Upper lobe of left lung (tissue), 6 donors: ENCODE measurements around the gene LDLRAD3. TPM values are rescaled to one million over a fixed set of nuclear protein-coding genes. Genes with fewer than 3 reads are reported as not detected.

Source experiments
- ATAC-seq, 2 donors: fragments of 200-7000 bp; cut with Tn5 transposase; one replicate each; pipeline ENCODE4 v1.9.1; 2022; ENCODE audit warnings: mild to moderate bottlenecking in 2 of 2, moderate library complexity in 2 of 2; ENCODE audit not compliant: low FRiP score in 2 of 2
- DNase-seq, 2 donors: peaks; one replicate each; pipeline ENCODE4 v3.0.0-alpha.2; 2019 to 2020
- H3K27ac ChIP-seq, 4 donors: fragments of 200-600 bp; sonication (generic); one replicate each; pipeline ENCODE4 v1.5.1; 2016 to 2019
- H3K27me3 ChIP-seq, 4 donors: fragments of 200-600 bp; sonication (generic); one replicate each; pipeline ENCODE4 v1.5.1; 2017 to 2019
- H3K36me3 ChIP-seq, 4 donors: fragments of 200-600 bp; sonication (generic); one replicate each; pipeline ENCODE4 v1.5.1; 2016 to 2019
- H3K4me1 ChIP-seq, 4 donors: fragments of 200-600 bp; sonication (generic); one replicate each; pipeline ENCODE4 v1.5.1; 2018 to 2019
- H3K4me3 ChIP-seq, 4 donors: fragments of 200-600 bp; sonication (generic); one replicate each; pipeline ENCODE4 v1.5.1; 2017 to 2019; ENCODE audit warnings: mild to moderate bottlenecking in 2 of 4, moderate library complexity in 1 of 4
- H3K9me3 ChIP-seq, 4 donors: fragments of 200-600 bp; sonication (generic); one replicate each; pipeline ENCODE4 v1.5.1; 2018 to 2019
- EP300 ChIP-seq, 4 donors: sonication (generic); formaldehyde crosslinking; IDR thresholded peaks; one replicate each; pipeline ENCODE4 v1.5.1; 2017; ENCODE audit warnings: antibody characterized with exemption in 4 of 4, control low read depth in 2 of 4
- POLR2A ChIP-seq, 4 donors: fragments of 450-650 bp; IDR thresholded peaks; one replicate each; pipeline ENCODE4 v1.5.1; 2016 to 2017; ENCODE audit warnings: antibody characterized with exemption in 4 of 4, mild to moderate bottlenecking in 2 of 4
- POLR2AphosphoS5 ChIP-seq, 2 donors: sonication (generic); formaldehyde crosslinking; IDR thresholded peaks; one replicate each; pipeline ENCODE4 v1.5.1; 2017; ENCODE audit warnings: antibody characterized with exemption in 2 of 2
- WGBS, 2 donors: methylation state at CpG; one replicate each; pipeline ENCODE4 v1.1.5; 2017 to 2018; 5-methylcytosine and 5-hydroxymethylcytosine counted together
- total RNA-seq, 6 donors: library from RNA; depleted of rRNA in 4 of 6; stranded (reverse); fragments of >200 nt in 4 of 6; gene quantifications; one replicate each; pipeline versions ENCODE4 v1.1.0 to v1.2.1, GENCODE V29; 2016 to 2021
- TF ChIP-seq, protein P1 (sequence below), 6 experiments: fragments of 450-650 bp in 4 of 6; fragments of 200-600 bp in 2 of 6; sonication (generic) in 2 of 6; IDR thresholded peaks; one replicate each; pipeline ENCODE4 v1.5.1; 2016 to 2019; ENCODE audit warnings: antibody characterized with exemption in 6 of 6
- donor health status: DM: no; HTN: no; CAD: no; lungs with moderate emphysema.
- donor health status: DM: no; HTN: yes; CAD: no; lungs with severe emphysema.

Gene LDLRAD3
- total RNA-seq, 6 donors from 2014 or later = 4.4 to 16.8 (median 7.4) TPM

DNA sequence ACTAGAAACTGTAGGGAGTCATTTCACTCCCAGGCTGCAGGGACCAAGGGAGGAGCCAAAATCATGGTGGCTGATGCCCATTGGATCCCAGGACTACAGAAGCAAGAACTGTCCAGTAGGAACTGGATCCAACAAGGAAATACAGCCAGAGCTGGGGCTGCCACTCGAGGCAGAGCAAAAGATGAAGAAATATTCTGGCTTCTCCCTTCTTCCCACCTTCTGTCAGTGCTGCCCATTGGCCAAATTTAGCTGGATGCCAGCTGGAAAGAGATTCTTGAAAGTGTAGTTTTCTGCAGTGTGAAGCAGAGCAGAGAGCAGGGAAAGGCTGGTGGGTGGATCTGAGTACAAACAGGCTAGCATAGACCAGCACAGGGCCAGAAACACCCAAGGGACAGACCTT lies 299.8 kb downstream of the LDLRAD3 start:
- Histone ChIP-seq H3K9me3 (no peaks in the 10 kb centered on the region), H3K4me1 (no peaks in the 10 kb centered on the region), H3K4me3 (no peak overlapping the region), H3K36me3 (no peaks in the 10 kb centered on the region), H3K27ac (no peak overlapping the region), H3K27me3 (no peaks in the 10 kb centered on the region)
- 59 to 62% methylated on average over 1 of the region's 1 CpG for WGBS, 2 donors
- no peak for DNase-seq
- TF ChIP-seq, protein P1, sequence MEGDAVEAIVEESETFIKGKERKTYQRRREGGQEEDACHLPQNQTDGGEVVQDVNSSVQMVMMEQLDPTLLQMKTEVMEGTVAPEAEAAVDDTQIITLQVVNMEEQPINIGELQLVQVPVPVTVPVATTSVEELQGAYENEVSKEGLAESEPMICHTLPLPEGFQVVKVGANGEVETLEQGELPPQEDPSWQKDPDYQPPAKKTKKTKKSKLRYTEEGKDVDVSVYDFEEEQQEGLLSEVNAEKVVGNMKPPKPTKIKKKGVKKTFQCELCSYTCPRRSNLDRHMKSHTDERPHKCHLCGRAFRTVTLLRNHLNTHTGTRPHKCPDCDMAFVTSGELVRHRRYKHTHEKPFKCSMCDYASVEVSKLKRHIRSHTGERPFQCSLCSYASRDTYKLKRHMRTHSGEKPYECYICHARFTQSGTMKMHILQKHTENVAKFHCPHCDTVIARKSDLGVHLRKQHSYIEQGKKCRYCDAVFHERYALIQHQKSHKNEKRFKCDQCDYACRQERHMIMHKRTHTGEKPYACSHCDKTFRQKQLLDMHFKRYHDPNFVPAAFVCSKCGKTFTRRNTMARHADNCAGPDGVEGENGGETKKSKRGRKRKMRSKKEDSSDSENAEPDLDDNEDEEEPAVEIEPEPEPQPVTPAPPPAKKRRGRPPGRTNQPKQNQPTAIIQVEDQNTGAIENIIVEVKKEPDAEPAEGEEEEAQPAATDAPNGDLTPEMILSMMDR (IDR thresholded peaks at IDR 0.05) = no peak
- TF ChIP-seq EP300 (IDR thresholded peaks at IDR 0.05) = no peak
- no peak for TF ChIP-seq POLR2A (IDR thresholded peaks at IDR 0.05)
- TF ChIP-seq POLR2AphosphoS5 (IDR thresholded peaks at IDR 0.05) = no peak
- ATAC-seq = no peak

DNA sequence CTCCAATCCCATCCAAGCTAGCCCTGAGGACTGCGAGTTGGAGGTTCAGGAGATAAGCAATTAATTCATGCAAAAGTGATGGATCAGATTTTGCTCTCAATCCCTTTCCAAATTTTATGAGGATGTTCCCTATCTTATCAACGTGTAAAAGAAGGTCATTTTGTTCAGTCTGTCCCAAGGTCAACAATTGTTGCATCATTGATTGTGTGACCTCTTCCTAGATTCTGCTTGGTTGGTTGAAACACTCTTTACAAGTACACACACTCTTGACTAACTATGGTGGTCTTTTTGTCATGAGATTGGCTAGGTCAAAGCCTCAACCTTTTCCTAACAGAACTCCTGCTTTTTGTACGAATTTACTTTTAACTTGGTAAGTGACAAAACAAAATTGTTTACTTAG lies 303.6 kb downstream of the LDLRAD3 start:
- Histone ChIP-seq H3K36me3 (no peaks in the 10 kb centered on the region), H3K27me3 (no peaks in the 10 kb centered on the region), H3K27ac (no peak overlapping the region), H3K9me3 (no peaks in the 10 kb centered on the region), H3K4me3 (no peak overlapping the region), H3K4me1 (no peaks in the 10 kb centered on the region)
- no peak for TF ChIP-seq POLR2AphosphoS5 (IDR thresholded peaks at IDR 0.05)
- TF ChIP-seq, protein P1 (IDR thresholded peaks at IDR 0.05) = no peak
- no peak for TF ChIP-seq EP300 (IDR thresholded peaks at IDR 0.05)
- no peak for TF ChIP-seq POLR2A (IDR thresholded peaks at IDR 0.05)
- DNase-seq = no peak
- 43 to 55% methylated on average over 3 of the region's 3 CpGs for WGBS, 2 donors
- ATAC-seq = no peak

DNA sequence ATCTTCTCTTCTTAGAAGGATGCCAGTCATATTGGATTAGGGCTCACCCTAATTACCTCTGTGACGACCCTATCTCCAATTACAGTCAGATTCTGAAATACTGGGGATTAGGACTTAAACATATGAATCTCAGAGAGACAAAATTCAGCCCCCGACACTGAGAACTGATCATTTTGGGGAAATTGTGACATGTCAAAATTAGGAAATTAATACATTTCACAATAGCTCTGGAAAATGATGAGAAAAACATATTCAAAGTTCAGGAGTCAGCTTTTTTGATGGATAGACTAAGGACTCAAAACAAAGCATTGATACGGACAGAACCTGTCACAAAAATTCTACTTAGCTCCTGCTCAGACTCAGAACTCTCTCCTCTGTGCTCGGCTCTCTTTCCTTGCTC lies 304.6 kb downstream of the LDLRAD3 start:
- TF ChIP-seq EP300 (IDR thresholded peaks at IDR 0.05) = no peak
- TF ChIP-seq POLR2AphosphoS5 (IDR thresholded peaks at IDR 0.05) = no peak
- TF ChIP-seq, protein P1 (IDR thresholded peaks at IDR 0.05) = no peak
- TF ChIP-seq POLR2A (IDR thresholded peaks at IDR 0.05) = no peak
- H3K27me3 ChIP-seq = no peaks in the 10 kb centered on the region
- no peak overlapping the region for H3K4me3 ChIP-seq
- H3K9me3 ChIP-seq = no peaks in the 10 kb centered on the region
- H3K27ac ChIP-seq = peak overlapping the region in 1 of 4 donors; percentile 18
- no peaks in the 10 kb centered on the region for H3K36me3 ChIP-seq
- ATAC-seq (no peak), DNase-seq (no peak)
- H3K4me1 ChIP-seq = no peaks in the 10 kb centered on the region
- 69 to 70% methylated on average over 4 of the region's 4 CpGs for WGBS, 2 donors

DNA sequence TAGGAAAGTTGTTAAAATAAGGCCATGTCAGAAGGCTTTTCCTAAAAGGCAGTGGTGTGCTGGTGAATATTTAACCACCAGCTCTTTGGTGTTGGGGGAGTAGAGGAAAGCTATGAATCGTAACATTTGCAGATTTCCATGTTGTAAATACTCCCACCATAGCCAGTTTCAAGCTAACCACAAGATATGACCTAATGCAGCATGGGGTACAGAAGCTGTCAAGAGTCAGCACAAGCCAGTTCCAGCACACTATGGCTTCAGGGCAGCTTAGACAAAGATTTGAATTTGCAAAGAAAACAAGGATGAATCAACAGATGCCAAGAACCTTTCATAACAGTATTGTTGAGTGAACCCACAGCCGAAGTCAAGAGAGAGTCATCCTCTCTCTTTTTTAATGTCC lies 305.4 kb downstream of the LDLRAD3 start:
- ATAC-seq = peak in 1 of 2 donors; percentile 59
- DNase-seq = no peak

DNA sequence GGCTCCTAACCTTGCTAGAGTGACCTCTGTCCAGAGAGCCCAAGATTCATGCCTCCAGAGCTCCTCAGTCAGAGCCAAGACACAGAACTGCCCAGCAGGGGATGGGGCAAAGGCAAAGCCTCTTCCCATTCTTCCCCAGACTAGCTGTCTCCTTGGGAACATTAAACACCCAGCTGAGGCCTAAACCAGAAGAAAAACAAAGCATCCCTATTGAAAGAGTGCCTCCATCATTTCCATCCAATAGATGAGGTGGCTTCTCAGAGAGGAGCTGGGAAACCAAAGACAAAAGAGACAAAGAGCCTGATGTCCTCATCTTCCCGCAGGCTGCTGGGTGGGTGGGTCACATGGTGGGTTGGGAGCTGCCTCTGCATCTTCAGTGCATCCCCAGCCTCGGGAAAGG lies 308.0 kb downstream of the LDLRAD3 start:
- Histone ChIP-seq H3K4me3 (no peak overlapping the region), H3K27me3 (no peaks in the 10 kb centered on the region), H3K36me3 (no peaks in the 10 kb centered on the region), H3K4me1 (no peaks in the 10 kb centered on the region), H3K9me3 (peaks cover 0 to 5% (median 0%) of the 10 kb centered on the region in 4 donors), H3K27ac (no peak overlapping the region)
- TF ChIP-seq, protein P1 (IDR thresholded peaks at IDR 0.05) = no peak
- TF ChIP-seq EP300 (IDR thresholded peaks at IDR 0.05) (no peak), POLR2AphosphoS5 (IDR thresholded peaks at IDR 0.05) (no peak), POLR2A (IDR thresholded peaks at IDR 0.05) (no peak)
- 85 to 88% methylated on average over 2 of the region's 2 CpGs for WGBS, 2 donors
- no peak for DNase-seq
- no peak for ATAC-seq

More for the DNA sequence above, 305.4 kb downstream of the LDLRAD3 start:
- Histone ChIP-seq H3K4me1 (no peaks in the 10 kb centered on the region), H3K4me3 (no peak overlapping the region), H3K27ac (peak overlapping the region in 1 of 4 donors; percentile 18), H3K36me3 (no peaks in the 10 kb centered on the region), H3K9me3 (no peaks in the 10 kb centered on the region), H3K27me3 (no peaks in the 10 kb centered on the region)
- no peak for TF ChIP-seq EP300 (IDR thresholded peaks at IDR 0.05)
- TF ChIP-seq POLR2A (IDR thresholded peaks at IDR 0.05) = peak in 1 of 4 donors; percentile 6
- no peak for TF ChIP-seq POLR2AphosphoS5 (IDR thresholded peaks at IDR 0.05)
- 61 to 69% methylated on average over 2 of the region's 2 CpGs for WGBS, 2 donors
